CD4-positive, alpha-beta T cell treated with Interleukin-21 for 1 hour (primary cell): Measurements from ENCODE around the gene DMBT1.

Experiments used
- DNase-seq: peaks from one replicate; pipeline ENCODE4 v3.0.0-alpha.2; 2020

Gene DMBT1

GRCh38 chr10:122560279-122560804 is at the start of gene DMBT1:
Gene DMBT1 (plus strand): TSS chr10:122560754. CDS start chr10:122560771, 17 bp downstream.
- DNase-seq = no peak

- no peak for DNase-seq
These were observed 47.5 kb upstream of the DMBT1 start for GRCh38 chr10:122513053-122513452.

GRCh38 chr10:122514045-122514840 is 46.3 kb upstream of the DMBT1 start:
- no peak for DNase-seq

- no peak for DNase-seq
These were observed 45.5 kb upstream of the DMBT1 start for GRCh38 chr10:122515022-122515424.

- peak; percentile 64 for DNase-seq
These were observed 44.8 kb upstream of the DMBT1 start for GRCh38 chr10:122515588-122516231.

- DNase-seq = no peak
These were observed 43.8 kb upstream of the DMBT1 start for GRCh38 chr10:122516734-122517133.

- no peak for DNase-seq
These were observed 41.4 kb upstream of the DMBT1 start for GRCh38 chr10:122519144-122519543.

- no peak for DNase-seq
These were observed 40.7 kb upstream of the DMBT1 start for GRCh38 chr10:122519873-122520272.

- no peak for DNase-seq
These were observed 39.5 kb upstream of the DMBT1 start for GRCh38 chr10:122521011-122521410.

GRCh38 chr10:122524811-122525210 is 35.7 kb upstream of the DMBT1 start:
- DNase-seq = no peak

GRCh38 chr10:122525788-122526187 is 34.8 kb upstream of the DMBT1 start:
- DNase-seq = peak; percentile 33

- DNase-seq = no peak
These were observed 33.7 kb upstream of the DMBT1 start for GRCh38 chr10:122526892-122527291.

GRCh38 chr10:122530177-122530576 is 30.4 kb upstream of the DMBT1 start:
- DNase-seq = no peak

- DNase-seq = no peak
These were observed 29.3 kb upstream of the DMBT1 start for GRCh38 chr10:122531261-122531660.

- no peak for DNase-seq
These were observed 28.6 kb upstream of the DMBT1 start for GRCh38 chr10:122531939-122532338.

GRCh38 chr10:122532601-122533296 is 27.8 kb upstream of the DMBT1 start:
- DNase-seq = no peak

- no peak for DNase-seq
These were observed 23.0 kb upstream of the DMBT1 start for GRCh38 chr10:122537545-122537944.

- peak; percentile 46 for DNase-seq
These were observed 19.0 kb upstream of the DMBT1 start for GRCh38 chr10:122541541-122542002.

- no peak for DNase-seq
These were observed 16.7 kb upstream of the DMBT1 start for GRCh38 chr10:122543676-122544445.

- peak; percentile 52 for DNase-seq
These were observed 16.1 kb upstream of the DMBT1 start for GRCh38 chr10:122544493-122544892.

GRCh38 chr10:122546242-122546641 is 14.3 kb upstream of the DMBT1 start:
- no peak for DNase-seq

- DNase-seq = no peak
These were observed 12.0 kb upstream of the DMBT1 start for GRCh38 chr10:122548407-122549085.
